Measurements from ENCODE around the gene FLNB. TPM values are rescaled to one million over a fixed set of nuclear protein-coding genes. Genes with fewer than 3 reads are reported as not detected.

Gene FLNB
- total and polyA plus RNA-seq, 2 of the 8 experiments (the other 6 are each of a cell fraction or from before 2014, with no cell fraction given), result 72.3 to 118 TPM

GRCh38 chr3:58066842-58067241, 58.6 kb downstream of the FLNB start:
- Histone ChIP-seq H2BK5ac (ENCODE audit: low read depth, low read length) (no peak overlapping the region), H3K27me3 (replicated peaks in 1 of 4; ENCODE audit: control insufficient read depth in 3 of 4, extremely low read depth in 1 of 4, insufficient read depth in 3 of 4, low read length in 3 of 4) (no peaks in the 10 kb centered on the region), H3K23me2 (ENCODE audit: low read depth, low read length) (no peaks in the 10 kb centered on the region; the same call in 1 of the 2 replicates), H3K79me1 (ENCODE audit: low read depth, low read length) (peaks cover 18% of the 10 kb centered on the region), H2AK5ac (ENCODE audit: low read depth, low read length) (no peak overlapping the region), H2BK12ac (ENCODE audit: low read depth, low read length) (no peak overlapping the region), H3K9ac (replicated peaks in 1 of 4; ENCODE audit: extremely low read depth in 1 of 4, low read depth in 3 of 4, low read length in 3 of 4) (no peak overlapping the region), H3K4me2 (ENCODE audit: insufficient read depth in 1 of 2, low read depth in 2 of 2, low read length in 2 of 2) (no peak overlapping the region), H2BK15ac (ENCODE audit: low read length) (no peak overlapping the region), H3K56ac (replicated peaks; ENCODE audit: insufficient read length, low read depth, low read length) (no peak overlapping the region), H4K20me1 (replicated peaks in 1 of 2; ENCODE audit: control insufficient read depth in 1 of 2, insufficient read depth in 2 of 2, low read length in 2 of 2) (peaks cover 4 to 19% of the 10 kb centered on the region in 2 experiments), H3K4me1 (replicated peaks in 1 of 4; ENCODE audit: control insufficient read depth in 3 of 4, insufficient read depth in 4 of 4, low read length in 3 of 4) (peaks cover 11 to 26% (median 19%) of the 10 kb centered on the region in 4 experiments), H4K8ac (ENCODE audit: extremely low read depth, insufficient read depth, low read length) (no peak overlapping the region), H2BK120ac (replicated peaks; ENCODE audit: low read depth, low read length) (no peak overlapping the region), H3K79me2 (ENCODE audit: control insufficient read depth in 1 of 2, insufficient read depth in 2 of 2, low read length in 2 of 2) (peaks cover 0 to 84% of the 10 kb centered on the region in 2 experiments; a peak in 3 of 4 replicates), H3K23ac (ENCODE audit: insufficient read length) (no peak overlapping the region), H3K4me3 (ENCODE audit: extremely low read depth in 1 of 4, insufficient read depth in 2 of 4, low read depth in 3 of 4, low read length in 4 of 4) (no peak overlapping the region), H3K36me3 (ENCODE audit: control insufficient read depth in 2 of 4, insufficient read depth in 4 of 4, low read length in 3 of 4) (no peaks in the 10 kb centered on the region), H3K4ac (replicated peaks; ENCODE audit: insufficient read length, low read depth, low read length) (no peak overlapping the region), H3K14ac (ENCODE audit: insufficient read length) (no peak overlapping the region), H2BK20ac (ENCODE audit: low read length) (no peak overlapping the region), H3K18ac (ENCODE audit: extremely low read depth, low read length) (no peak overlapping the region), H4K5ac (ENCODE audit: insufficient read length, low read depth, low read length) (no peak overlapping the region), H3K9me3 (ENCODE audit: insufficient read depth in 2 of 2, low read depth in 1 of 2, low read length in 1 of 2) (no peaks in the 10 kb centered on the region), H2AFZ (ENCODE audit: low read length) (no peak overlapping the region), H3K27ac (ENCODE audit: low read depth, low read length) (no peak overlapping the region), H4K91ac (replicated peaks; ENCODE audit: insufficient read length, low read length) (no peak overlapping the region)
- WGBS, 2 experiments (ENCODE audit: extremely low coverage in 1 of 2, insufficient coverage in 1 of 2, insufficient read length in 1 of 2, insufficient replicate concordance in 2 of 2, low coverage in 1 of 2, low lambda C conversion rate in 2 of 2, missing lambda C conversion rate in 1 of 2), result 84% methylated on average over 3 of the region's 3 CpGs; no CpG with 5 or more reads in 1 of the 2 experiments
- TF ChIP-seq POLR2A (IDR thresholded peaks at IDR 0.05; ENCODE audit: control extremely low read depth in 1 of 2, low read depth in 2 of 2, low read length in 2 of 2), result no peak
- TF ChIP-seq CHD2 (IDR thresholded peaks at IDR 0.05; ENCODE audit: low read length), result no peak
- no peak for TF ChIP-seq RAD21 (IDR thresholded peaks at IDR 0.05 in 1 of 2, conservative IDR thresholded peaks at IDR 0.05 in 1 of 2; ENCODE audit: low read depth in 2 of 2, low read length in 2 of 2)
- no peak for TF ChIP-seq ATF2 (IDR thresholded peaks at IDR 0.05; ENCODE audit: low read length)
- TF ChIP-seq SP4 (IDR thresholded peaks at IDR 0.05; ENCODE audit: low read length), result no peak
- no peak for TF ChIP-seq RNF2 (IDR thresholded peaks at IDR 0.05; ENCODE audit: borderline replicate concordance, low read depth, low read length, missing control alignments, poor library complexity, severe bottlenecking)
- no peak for TF ChIP-seq SIX5 (IDR thresholded peaks at IDR 0.05; ENCODE audit: low read depth, low read length)
- TF ChIP-seq BRCA1 (IDR thresholded peaks at IDR 0.05; ENCODE audit: low read depth, low read length), result no peak
- FAIRE-seq (no peak), DNase-seq (ENCODE audit: low read depth in 1 of 2, low spot score in 2 of 2) (no peak)
- CTCF ChIA-PET (ENCODE audit: partially characterized antibody), result interaction anchor here (2.1 kb wide), 1 partner anchor 59 kb away, joined by 4 read pairs; no protein-coding TSS in a partner anchor
- POLR2A ChIA-PET (ENCODE audit: partially characterized antibody), result no interaction called here
